HG03064 (cell line): Measurements from ENCODE around the gene DMRTA2.

Source experiments
- ATAC-seq: cut with Tn5 transposase; IDR thresholded peaks from one replicate; pipeline ENCODE4 v1.9.1; 2021; ENCODE audit warnings: low read depth; ENCODE audit not compliant: unreplicated experiment

The DMRTA2 gene

GRCh38 chr1:50422946-50423669 is at the start of gene DMRTA2:
TSS of gene DMRTA2 (minus strand) at chr1:50423443. CDS start at chr1:50421536, 1,907 bp downstream.
- ATAC-seq = no peak

GRCh38 chr1:50471967-50472366 is 48.7 kb upstream of the DMRTA2 start:
- no peak for ATAC-seq

GRCh38 chr1:50462964-50463363 is 39.7 kb upstream of the DMRTA2 start:
- no peak for ATAC-seq

- ATAC-seq = no peak
Measured at GRCh38 chr1:50458507-50458906, 35.3 kb upstream of the DMRTA2 start.

- ATAC-seq = no peak
Measured at GRCh38 chr1:50454911-50455310, 31.7 kb upstream of the DMRTA2 start.

- ATAC-seq = no peak
Measured at GRCh38 chr1:50453266-50453665, 30.0 kb upstream of the DMRTA2 start.

GRCh38 chr1:50452700-50453099 is 29.5 kb upstream of the DMRTA2 start:
- no peak for ATAC-seq

- ATAC-seq = no peak
Measured at GRCh38 chr1:50450861-50451653, 27.8 kb upstream of the DMRTA2 start.

GRCh38 chr1:50447961-50448360 is 24.7 kb upstream of the DMRTA2 start:
- no peak for ATAC-seq

- no peak for ATAC-seq
Measured at GRCh38 chr1:50441183-50441582, 17.9 kb upstream of the DMRTA2 start.

GRCh38 chr1:50438945-50439344 is 15.7 kb upstream of the DMRTA2 start:
- ATAC-seq = no peak

GRCh38 chr1:50436489-50436888 is 13.2 kb upstream of the DMRTA2 start:
- ATAC-seq = no peak

- no peak for ATAC-seq
Measured at GRCh38 chr1:50430010-50430405, 6.8 kb upstream of the DMRTA2 start.

- ATAC-seq = no peak
Measured at GRCh38 chr1:50427818-50428779, 4.9 kb upstream of the DMRTA2 start.

- no peak for ATAC-seq
Measured at GRCh38 chr1:50427086-50427817, 4.0 kb upstream of the DMRTA2 start.

GRCh38 chr1:50426702-50427085 is 3.5 kb upstream of the DMRTA2 start:
- ATAC-seq = no peak

- no peak for ATAC-seq
Measured at GRCh38 chr1:50426108-50426700, 3.0 kb upstream of the DMRTA2 start.

GRCh38 chr1:50425376-50426107 is 2.3 kb upstream of the DMRTA2 start:
- ATAC-seq = no peak

GRCh38 chr1:50424884-50425375 is 1.7 kb upstream of the DMRTA2 start:
- no peak for ATAC-seq
